ENCODE data around the gene CFAP74. TPM values are rescaled to one million over a fixed set of nuclear protein-coding genes. Genes with fewer than 3 reads are reported as not detected.
A peak's percentile ranks its signal among the peaks of the same experiment; 100 is the strongest.

CFAP74 gene
- total and polyA plus RNA-seq, 12 donors: 0.03 TPM; not detected in 11

- DNase-seq (no peak), ATAC-seq (no peak)
- 75 to 81% methylated on average over 2 of the region's 2 CpGs for WGBS, 2 donors
- H3K9me3 ChIP-seq: no peaks in the 10 kb centered on the region
- TF ChIP-seq CTCF (IDR thresholded peaks at IDR 0.05): no peak
- peaks cover 0 to 88% (median 72%) of the 10 kb centered on the region in 7 donors for H3K27me3 ChIP-seq
- H3K4me3 ChIP-seq: no peak overlapping the region
- no peak overlapping the region for H3K27ac ChIP-seq
- intact Hi-C loops (cut with DNase I): loop anchor here in 7 of 10 donors (5.0 kb wide), 2 partner anchors 80 to 85 kb away; no protein-coding TSS in a partner anchor
- peaks cover 0 to 13% (median 4%) of the 10 kb centered on the region in 9 donors for H3K4me1 ChIP-seq
- no peaks in the 10 kb centered on the region for H3K36me3 ChIP-seq
Observed at GRCh38 chr1:1962752-1963151, 40.8 kb downstream of the CFAP74 start.

- no peak for DNase-seq
- Histone ChIP-seq H3K9me3 (no peaks in the 10 kb centered on the region), H3K27ac (no peak overlapping the region), H3K27me3 (peaks cover 0 to 81% (median 72%) of the 10 kb centered on the region in 7 donors), H3K4me1 (peaks cover 0 to 13% (median 4%) of the 10 kb centered on the region in 9 donors), H3K4me3 (no peak overlapping the region), H3K36me3 (no peaks in the 10 kb centered on the region)
- peak in 4 of 8 donors; percentile 6 to 11 (median 6) for ATAC-seq
- intact Hi-C loops (cut with DNase I): loop anchor here in 9 of 10 donors (1.0 to 5.0 kb wide), 4 partner anchors 82 to 87 kb away; no protein-coding TSS in a partner anchor
- TF ChIP-seq CTCF (IDR thresholded peaks at IDR 0.05): no peak
- 36 to 37% methylated on average over 17 of the region's 17 CpGs for WGBS, 2 donors
Observed at GRCh38 chr1:1960480-1961196, 42.9 kb downstream of the CFAP74 start.

GRCh38 chr1:1959840-1960479 lies 43.6 kb downstream of the CFAP74 start:
- peaks cover 0 to 13% (median 4%) of the 10 kb centered on the region in 9 donors for H3K4me1 ChIP-seq
- H3K27me3 ChIP-seq: peaks cover 0 to 74% (median 65%) of the 10 kb centered on the region in 7 donors
- no peaks in the 10 kb centered on the region for H3K9me3 ChIP-seq
- peak; percentile 60 to 88 (median 82) for TF ChIP-seq CTCF (IDR thresholded peaks at IDR 0.05)
- H3K36me3 ChIP-seq: no peaks in the 10 kb centered on the region
- ATAC-seq: peak; percentile 80 to 95 (median 90)
- 5 to 7% methylated on average over 23 of the region's 23 CpGs for WGBS, 2 donors
- intact Hi-C loops (cut with DNase I): loop anchor here (1.0 to 5.0 kb wide), 4 partner anchors 82 to 87 kb away; no protein-coding TSS in a partner anchor
- H3K4me3 ChIP-seq: peak overlapping the region in 1 of 10 donors; percentile 15
- no peak overlapping the region for H3K27ac ChIP-seq
- peak; percentile 84 to 88 for DNase-seq

- Histone ChIP-seq H3K4me1 (peaks cover 0 to 13% (median 4%) of the 10 kb centered on the region in 9 donors), H3K27ac (no peak overlapping the region), H3K4me3 (no peak overlapping the region), H3K27me3 (peaks cover 0 to 69% (median 60%) of the 10 kb centered on the region in 7 donors), H3K36me3 (no peaks in the 10 kb centered on the region), H3K9me3 (no peaks in the 10 kb centered on the region)
- DNase-seq (no peak), ATAC-seq (peak in 2 of 8 donors; percentile 4 to 10)
- WGBS, 2 donors: 76 to 82% methylated on average over 12 of the region's 12 CpGs
- intact Hi-C loops (cut with DNase I): loop anchor here in 1 of 10 donors (5.0 kb wide), 1 partner anchor 83 kb away; no protein-coding TSS in a partner anchor
- TF ChIP-seq CTCF (IDR thresholded peaks at IDR 0.05): no peak
Observed at GRCh38 chr1:1959459-1959839, 44.1 kb downstream of the CFAP74 start.
